OCI-LY7 (cell line): ENCODE results near the gene NUDT14.

Experiments
- CTCF ChIP-seq: fragments of 200-600 bp; sonication (generic); conservative IDR thresholded peaks from 2 replicates; pipeline ENCODE4 v1.5.1; 2014; ENCODE audit warnings: mild to moderate bottlenecking, antibody characterized with exemption, low read length, moderate library complexity, mixed read lengths
- EZH2phosphoT487 ChIP-seq: fragments of 200-600 bp; sonication (generic); IDR thresholded peaks from 2 replicates; pipeline ENCODE4 v1.6.1; 2018; ENCODE audit warnings: low read depth, borderline replicate concordance, mild to moderate bottlenecking, mixed run types, antibody characterized with exemption, low read length, moderate library complexity, mixed read lengths

- TF ChIP-seq CTCF = no peak
- TF ChIP-seq EZH2phosphoT487 = no peak
These were observed 27.2 kb downstream of the NUDT14 start for GRCh38 chr14:105153739-105154475.
